ENCODE data around the gene MC1R.
A peak's percentile ranks its signal among the peaks of the same experiment; 100 is the strongest.
"Not testable (repeated sequence)": the region's sequence is repeated elsewhere in the genome, so short reads cannot be mapped to it uniquely, and the experiment has no call there.

MC1R gene

DNA sequence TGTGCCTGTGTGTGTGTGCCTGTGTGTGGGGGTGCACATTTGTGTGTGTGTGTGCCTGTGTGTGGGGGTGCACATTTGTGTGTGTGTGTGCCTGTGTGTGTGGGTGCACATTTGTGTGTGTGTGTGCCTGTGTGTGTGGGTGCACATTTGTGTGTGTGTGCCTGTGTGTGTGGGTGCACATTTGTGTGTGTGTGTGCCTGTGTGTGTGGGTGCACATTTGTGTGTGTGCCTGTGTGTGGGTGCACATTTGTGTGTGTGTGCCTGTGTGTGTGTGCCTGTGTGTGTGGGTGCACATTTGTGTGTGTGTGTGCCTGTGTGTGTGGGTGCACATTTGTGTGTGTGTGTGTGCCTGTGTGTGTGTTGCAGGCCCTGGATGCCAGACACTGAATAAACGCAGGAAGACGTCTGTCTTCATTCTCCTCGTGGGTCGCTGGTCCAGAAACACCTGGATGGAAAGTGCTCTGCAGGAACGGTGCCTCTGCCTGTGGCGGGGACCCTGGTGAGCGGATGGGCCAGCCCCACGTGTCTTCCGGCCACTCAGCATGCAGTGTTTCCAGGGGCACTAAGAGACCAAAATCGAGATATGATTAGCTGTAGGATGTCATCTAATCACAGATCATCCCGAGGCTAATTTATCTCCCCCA, 3.9 kb upstream of the MC1R start:
- not testable (repeated sequence) for DNase-seq

DNA sequence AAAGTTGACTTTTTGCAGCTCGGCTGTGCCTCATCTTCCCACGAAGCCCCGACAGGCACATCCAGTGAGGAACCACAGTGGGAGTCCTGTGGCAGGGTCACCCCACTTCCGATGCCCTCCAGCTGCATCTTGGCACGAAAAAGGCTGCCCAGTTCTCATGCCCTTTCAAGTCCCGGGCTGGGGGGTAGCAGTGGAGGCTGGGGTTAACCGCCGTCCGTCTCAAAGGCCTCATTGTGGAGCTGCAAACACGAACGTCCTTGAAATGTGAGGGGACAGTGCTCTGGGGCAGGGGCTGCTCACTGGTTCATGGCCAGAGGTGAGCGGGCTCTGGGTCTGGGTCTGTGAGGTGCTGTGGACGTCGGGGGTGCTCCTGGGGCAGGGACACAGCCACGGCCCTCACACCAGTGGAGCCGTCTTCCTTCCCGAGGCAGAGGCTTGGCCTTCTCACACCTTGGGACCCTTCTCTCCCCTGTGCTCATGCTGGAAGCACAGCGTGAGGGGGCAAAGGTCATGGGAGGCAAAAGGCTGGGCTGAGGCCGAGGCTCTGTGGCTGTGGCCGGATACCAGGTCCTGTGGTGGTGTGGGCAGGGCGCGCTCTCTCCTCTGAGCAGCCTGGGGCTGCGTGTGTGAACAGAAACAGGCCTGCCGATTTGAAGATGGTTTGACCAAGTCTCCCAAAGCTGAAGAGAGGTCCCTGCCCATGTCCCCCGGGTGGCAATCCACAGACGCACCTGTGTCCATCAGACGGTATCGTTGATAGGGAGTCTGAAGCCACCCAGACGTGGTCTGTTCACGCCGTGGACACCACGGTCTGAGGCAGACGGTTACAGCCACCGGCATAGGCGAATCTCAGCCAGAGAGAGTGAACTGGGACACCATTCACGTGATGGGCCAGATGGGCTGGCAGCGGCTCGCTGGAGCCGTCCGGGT, 3.1 kb upstream of the MC1R start:
- no peak for DNase-seq

DNA sequence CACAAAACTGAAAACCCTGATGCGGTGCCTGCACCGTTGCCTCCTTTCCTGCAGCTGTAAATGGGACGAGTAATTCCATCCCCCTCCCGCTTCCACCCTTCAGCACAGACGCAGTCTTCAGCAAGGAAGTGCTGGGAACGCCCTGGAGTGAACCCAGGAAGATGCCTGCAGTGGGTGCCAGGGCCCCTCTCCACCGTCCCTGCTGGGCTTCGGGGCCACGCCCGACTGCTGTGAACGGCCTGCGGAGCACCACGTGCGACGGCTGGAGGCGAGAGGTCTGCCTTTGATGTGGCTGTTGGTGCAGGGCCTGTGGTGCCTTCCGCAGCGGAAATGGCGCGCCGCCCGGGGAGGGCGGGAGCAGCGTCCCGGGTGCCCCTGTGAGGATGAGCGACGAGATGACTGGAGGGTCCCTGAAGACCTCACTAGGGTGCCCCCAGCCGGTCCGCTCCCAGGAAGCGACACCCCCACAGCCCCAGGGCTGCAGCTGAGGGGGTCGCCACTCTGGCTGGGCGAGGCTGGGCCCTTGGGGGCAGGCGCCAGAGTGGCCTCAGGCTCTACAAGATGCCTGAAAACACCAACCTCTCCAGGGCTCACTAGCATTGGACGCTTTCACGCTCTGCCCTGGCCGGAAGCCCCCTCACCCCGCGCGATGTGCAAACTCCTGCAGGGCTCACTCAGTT, 749 bp upstream of the MC1R start:
- DNase-seq: peak; percentile 75

DNA sequence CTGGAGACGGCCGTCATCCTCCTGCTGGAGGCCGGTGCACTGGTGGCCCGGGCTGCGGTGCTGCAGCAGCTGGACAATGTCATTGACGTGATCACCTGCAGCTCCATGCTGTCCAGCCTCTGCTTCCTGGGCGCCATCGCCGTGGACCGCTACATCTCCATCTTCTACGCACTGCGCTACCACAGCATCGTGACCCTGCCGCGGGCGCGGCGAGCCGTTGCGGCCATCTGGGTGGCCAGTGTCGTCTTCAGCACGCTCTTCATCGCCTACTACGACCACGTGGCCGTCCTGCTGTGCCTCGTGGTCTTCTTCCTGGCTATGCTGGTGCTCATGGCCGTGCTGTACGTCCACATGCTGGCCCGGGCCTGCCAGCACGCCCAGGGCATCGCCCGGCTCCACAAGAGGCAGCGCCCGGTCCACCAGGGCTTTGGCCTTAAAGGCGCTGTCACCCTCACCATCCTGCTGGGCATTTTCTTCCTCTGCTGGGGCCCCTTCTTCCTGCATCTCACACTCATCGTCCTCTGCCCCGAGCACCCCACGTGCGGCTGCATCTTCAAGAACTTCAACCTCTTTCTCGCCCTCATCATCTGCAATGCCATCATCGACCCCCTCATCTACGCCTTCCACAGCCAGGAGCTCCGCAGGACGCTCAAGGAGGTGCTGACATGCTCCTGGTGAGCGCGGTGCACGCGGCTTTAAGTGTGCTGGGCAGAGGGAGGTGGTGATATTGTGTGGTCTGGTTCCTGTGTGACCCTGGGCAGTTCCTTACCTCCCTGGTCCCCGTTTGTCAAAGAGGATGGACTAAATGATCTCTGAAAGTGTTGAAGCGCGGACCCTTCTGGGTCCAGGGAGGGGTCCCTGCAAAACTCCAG, 1.1 kb downstream of the MC1R start:
- no peak for DNase-seq

DNA sequence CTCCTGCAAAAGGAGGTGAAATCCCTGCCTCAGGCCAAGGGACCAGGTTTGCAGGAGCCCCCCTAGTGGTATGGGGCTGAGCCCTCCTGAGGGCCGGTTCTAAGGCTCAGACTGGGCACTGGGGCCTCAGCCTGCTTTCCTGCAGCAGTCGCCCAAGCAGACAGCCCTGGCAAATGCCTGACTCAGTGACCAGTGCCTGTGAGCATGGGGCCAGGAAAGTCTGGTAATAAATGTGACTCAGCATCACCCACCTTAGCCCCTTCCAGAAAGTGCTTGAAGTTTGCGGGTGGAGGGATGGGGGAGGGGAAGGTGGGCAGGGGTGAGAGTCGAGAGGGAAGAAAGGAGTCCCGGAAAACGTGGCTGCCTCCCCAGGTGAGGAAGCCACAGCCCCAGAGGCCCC, 2.1 kb downstream of the MC1R start:
- DNase-seq: peak; percentile 28

DNA sequence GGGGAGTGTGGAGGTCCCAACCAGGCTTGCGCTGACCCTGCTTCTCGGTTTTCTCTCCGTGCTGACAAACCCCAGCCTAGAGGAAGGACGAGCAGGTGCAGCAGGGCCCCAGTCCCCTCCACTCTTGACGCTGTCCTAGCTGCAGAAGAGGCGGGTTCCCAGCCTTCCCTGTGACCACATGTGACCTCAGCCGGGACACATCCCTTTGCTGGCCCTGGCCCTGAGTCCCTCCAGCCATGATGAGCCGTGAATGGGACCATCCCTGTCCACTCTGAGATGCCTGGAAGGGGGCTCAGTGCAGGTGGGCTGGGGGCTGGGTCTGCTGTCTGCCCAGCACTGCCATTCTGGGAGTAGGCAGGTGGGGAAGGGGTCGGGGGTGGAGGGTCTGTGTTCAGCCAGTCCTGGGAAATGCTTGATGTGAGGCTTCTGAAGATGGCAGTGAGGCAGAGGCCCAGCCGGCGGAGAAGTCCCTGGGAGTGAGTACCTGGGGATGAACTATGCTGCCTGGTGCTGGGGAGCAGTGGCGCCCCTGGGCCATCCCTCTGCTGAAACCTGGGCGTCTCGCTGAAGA, 2.6 kb downstream of the MC1R start:
- no peak for DNase-seq

DNA sequence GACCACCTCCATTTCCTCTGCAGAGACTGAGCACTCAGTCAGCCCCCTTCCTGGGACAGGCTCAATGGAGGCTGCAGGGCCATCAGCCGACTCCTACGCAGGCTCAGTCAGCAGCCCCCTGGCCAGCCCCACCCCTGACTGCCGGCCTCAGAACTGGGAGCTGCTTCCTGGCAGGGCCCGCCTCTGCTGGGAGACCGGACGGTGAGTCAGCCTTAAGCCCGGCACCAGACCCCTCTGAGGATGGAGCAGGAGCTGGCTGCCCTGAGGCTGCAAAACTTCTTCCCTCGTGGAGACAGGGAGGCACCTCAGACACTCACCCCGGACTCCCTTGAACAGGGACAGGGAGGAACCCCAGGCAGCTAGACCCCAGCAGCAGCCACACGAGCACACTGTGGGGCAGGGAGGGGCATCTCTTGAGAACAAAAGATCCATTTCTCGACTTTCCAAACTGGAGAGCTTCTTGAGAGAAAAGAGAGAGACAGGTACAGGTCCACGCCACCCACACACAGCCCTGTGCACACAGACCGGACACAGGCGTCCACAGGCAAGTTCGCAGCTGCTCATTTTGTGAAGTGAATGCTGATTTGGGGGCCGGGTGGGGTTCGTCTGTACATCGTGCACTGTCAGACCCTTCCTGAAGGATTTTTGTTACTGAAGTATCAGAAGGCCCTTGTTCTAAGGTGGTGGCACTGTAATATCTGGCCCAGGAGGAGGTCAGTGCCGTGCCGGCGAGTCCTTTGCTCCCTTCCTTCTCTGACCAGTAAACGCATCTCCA, 3.2 kb downstream of the MC1R start:
- DNase-seq: peak; percentile 95

DNA sequence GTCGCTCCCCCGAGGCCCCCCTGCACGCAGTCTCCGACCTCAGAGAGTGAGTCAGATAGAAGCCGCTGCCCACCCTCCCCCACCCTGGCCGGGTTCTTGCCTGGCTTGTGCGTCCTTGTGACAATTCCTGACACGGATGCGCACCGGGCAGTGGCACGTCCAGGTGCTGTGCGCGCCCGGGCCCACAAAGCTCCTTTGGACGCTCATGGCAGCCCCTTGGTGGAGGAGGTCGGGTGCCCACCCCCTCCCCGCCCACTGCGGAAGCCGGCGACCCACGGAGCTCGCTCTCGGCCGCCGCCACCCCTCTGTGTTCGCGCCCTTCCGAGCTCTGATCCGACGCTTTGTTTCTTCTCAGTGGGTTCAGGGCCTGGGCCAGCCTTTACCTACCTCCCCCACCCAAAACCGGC, 3.8 kb downstream of the MC1R start:
- DNase-seq: peak; percentile 94

DNA sequence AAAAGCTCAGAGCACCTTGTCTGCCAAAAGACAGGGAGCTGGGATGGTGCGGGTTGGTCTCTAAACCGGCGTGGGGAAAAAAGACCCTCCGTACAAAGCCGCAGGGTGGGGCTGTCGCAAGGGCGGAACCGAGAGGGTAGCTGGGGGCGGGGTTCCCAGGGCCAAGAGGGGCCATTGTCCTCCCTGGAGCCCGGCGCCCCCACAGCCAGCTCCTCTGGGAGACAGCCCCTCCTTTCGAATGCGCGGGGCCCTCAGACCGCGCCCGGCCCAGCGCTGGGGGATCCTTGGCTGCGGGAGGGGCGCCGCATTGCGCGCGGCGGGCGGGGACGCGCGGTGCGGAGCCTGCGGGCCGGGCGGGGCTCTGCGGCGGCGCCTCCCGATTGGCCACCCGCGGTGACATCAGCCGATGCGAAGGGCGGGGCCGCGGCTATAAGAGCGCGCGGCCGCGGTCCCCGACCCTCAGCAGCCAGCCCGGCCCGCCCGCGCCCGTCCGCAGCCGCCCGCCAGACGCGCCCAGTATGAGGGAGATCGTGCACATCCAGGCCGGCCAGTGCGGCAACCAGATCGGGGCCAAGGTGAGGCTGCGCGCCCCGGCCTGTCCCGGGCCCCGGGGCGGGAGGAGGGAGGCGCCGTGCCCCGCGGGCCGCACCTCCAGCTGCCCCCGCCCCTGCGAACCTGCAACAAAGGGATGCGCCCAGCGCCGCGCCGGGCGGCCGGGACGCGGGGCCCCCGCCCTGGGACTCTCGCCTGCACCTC, 4.4 kb downstream of the MC1R start, which contains the start of gene TUBB3:
Gene TUBB3 (plus strand): TSS at position 459 of the 756 bp plus-strand sequence. CDS start 60 bp downstream, at position 519.
- peak; percentile 84 for DNase-seq

DNA sequence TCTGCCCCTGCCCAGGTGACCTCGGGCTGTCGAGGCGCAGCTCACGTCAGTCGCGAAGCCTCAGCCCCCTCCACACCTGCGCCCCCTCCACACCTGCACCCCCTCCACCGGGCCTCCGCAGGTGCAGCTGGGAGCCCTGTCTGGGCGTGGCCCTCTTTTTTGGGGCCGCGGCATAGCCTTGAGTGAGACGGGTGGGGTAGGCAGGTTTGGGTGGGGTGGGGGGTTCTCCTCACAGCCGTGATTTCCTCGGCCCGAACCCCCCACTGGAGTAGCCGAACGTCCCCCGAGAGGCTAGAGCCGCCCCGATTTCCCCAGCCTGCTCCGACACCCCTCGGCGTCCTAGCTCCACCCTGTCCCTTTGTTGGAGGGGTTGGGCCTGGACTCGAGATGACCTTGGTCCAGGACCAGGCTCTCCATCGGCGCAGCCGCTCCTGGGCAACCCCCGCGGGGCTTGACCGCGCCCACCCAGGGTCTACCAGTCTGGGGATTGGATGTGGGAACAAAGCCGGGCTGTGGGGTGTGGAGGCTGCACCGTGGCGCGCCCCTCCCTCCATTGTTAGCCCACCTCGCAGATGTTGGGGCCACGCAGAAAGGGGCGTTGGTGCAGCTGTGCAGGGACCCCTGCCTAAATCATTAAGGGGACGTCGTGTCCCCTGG, 5.1 kb downstream of the MC1R start:
- DNase-seq: no peak

DNA sequence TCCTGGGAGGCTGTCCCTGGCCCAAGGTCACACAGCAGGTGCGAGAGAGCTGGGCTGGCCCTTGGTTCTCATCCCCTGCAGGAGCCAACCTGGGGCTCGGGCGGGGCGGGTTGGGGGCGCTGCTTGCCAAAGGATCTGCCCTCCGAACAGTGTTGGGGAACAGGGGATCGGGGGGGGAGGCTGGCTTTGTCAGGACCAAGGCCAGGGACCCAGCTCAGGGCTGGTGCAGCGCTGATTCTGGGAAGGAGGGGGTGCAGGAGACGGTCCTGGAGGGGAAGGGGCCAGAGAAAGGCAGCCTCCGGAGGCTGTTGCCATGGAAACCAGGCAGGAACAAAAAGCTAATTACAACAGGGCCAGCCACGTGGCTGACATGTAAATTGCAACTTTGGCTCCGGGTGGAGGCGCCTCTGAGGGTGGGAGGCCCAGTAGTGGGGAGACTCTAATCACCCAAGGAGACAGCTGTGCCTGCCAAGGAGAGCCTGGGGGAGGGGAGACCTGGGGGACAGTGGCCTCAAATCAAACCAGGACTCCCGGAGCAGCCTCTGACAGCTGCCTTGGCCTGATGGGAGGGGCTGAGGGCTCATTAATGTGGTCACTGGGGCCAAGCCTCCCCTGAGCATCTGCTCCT, 5.7 kb downstream of the MC1R start:
- peak; percentile 54 for DNase-seq

DNA sequence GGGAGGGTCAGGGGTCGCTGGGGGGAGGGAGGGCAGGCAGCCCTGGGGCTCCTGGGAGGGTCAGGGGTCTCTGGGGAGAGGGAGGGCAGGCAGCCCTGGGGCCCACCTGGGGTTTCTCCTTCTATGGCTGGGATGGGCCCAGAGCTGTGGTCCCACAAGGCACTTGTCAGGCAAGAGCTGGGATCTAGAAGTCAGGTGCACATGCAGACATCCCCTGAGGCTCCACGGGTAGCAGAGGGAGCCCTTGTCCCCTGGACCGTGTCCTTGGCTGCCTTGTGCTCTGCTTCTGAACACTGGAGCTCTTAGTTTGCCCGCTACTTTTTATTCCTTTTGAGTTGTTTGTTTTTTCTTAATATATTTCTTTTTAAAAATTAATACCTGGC, 6.3 kb downstream of the MC1R start:
- DNase-seq: no peak

DNA sequence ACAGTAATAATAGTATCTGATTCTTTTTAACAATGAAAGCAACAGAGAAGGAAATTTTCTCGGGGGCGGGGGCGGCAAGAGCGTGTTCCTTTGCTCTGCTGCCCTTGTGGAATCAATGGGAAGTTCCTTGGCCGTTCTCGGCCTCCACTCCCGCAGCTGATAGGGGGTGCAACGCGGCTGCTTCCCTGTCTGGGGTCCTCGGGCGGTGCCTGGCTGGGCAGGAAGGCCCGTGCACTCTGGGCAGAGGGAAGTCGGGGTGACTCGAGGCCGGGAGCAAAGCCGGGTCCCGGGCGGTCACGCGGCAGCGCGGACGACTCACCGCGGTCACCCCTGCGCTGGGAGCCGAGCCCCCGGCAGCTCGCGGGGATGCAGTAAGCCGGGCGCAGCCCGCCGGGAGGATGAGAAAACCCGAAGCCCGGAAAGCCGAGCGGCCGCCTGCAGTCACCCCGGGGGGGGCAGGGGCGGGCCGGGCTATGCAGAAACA, 7.0 kb downstream of the MC1R start:
- no peak for DNase-seq

DNA sequence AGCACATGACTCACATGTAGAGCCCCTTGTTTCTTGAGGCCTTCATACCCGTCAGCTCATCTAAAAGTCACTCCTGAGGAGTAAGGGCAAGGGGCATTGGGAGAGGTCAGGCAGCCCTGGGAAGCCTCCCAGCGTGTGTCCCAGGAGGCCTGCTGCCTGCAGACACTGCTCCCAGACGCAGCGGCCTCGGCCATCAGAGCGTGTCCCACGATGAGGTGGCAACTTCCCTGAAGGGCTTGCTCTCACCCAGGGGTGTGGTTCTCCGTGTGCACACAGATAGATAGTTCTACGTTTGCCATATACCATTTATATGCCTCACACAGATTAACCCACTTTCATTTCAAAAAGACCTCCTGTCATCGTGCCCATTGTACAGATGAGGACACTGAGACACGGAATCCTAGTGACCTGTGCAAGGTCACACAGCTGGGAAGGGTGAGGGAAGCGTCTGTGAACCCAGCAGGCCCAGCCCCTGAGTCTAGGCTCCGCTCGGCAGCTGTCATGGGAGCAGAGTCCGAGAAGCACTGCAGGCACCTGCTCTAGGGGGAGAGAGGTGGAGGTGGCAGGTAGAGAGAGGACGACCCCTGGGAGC, 12.7 kb downstream of the MC1R start:
- DNase-seq: no peak

DNA sequence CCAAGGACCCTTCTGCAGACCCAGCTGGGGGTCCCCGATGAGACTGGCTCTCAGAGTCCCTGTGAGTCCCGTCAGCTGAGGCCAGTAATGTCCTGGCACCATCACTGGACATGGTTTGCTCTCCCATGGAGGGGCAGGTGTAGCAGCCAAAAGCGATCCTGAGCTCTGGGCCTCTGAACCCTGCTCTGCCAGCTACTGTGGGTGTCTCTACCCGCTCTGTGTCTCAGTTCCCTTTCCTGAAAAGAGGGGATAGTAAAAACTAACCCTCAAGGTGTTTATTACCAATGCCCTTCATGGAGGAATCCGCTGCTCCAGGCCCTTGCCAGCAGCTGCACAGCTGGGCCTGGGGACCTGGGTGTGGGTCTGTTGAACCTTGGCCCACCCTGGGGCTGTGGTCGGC, 13.3 kb downstream of the MC1R start:
- no peak for DNase-seq

DNA sequence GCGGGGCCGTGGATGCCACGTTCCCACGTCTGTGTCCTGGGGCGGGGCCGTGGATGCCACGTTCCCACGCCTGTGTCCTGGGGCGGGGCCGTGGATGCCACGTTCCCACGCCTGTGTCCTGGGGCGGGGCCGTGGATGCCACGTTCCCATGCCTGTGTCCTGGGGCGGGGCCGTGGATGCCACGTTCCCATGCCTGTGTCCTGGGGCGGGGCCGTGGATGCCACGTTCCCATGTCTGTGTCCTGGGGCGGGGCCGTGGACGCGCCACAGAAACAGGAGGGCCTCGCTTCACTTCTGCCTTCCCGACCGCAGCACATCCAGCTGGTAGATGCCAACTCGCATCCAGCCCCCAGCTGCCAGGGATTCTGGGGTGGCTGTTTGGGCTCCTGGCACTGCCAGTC, 15.4 kb downstream of the MC1R start:
- not testable (repeated sequence) for DNase-seq

DNA sequence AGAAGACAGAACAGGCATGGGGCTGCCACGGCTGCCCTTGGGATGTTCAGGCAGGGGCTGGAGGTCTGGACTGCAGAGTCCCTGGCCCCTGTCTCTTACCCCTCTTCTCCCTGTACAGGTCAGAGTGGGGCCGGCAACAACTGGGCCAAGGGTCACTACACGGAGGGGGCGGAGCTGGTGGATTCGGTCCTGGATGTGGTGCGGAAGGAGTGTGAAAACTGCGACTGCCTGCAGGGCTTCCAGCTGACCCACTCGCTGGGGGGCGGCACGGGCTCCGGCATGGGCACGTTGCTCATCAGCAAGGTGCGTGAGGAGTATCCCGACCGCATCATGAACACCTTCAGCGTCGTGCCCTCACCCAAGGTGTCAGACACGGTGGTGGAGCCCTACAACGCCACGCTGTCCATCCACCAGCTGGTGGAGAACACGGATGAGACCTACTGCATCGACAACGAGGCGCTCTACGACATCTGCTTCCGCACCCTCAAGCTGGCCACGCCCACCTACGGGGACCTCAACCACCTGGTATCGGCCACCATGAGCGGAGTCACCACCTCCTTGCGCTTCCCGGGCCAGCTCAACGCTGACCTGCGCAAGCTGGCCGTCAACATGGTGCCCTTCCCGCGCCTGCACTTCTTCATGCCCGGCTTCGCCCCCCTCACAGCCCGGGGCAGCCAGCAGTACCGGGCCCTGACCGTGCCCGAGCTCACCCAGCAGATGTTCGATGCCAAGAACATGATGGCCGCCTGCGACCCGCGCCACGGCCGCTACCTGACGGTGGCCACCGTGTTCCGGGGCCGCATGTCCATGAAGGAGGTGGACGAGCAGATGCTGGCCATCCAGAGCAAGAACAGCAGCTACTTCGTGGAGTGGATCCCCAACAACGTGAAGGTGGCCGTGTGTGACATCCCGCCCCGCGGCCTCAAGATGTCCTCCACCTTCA, 16.2 kb downstream of the MC1R start:
- no peak for DNase-seq

DNA sequence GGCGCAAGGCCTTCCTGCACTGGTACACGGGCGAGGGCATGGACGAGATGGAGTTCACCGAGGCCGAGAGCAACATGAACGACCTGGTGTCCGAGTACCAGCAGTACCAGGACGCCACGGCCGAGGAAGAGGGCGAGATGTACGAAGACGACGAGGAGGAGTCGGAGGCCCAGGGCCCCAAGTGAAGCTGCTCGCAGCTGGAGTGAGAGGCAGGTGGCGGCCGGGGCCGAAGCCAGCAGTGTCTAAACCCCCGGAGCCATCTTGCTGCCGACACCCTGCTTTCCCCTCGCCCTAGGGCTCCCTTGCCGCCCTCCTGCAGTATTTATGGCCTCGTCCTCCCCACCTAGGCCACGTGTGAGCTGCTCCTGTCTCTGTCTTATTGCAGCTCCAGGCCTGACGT, 17.0 kb downstream of the MC1R start:
- not testable (repeated sequence) for DNase-seq
